Panc1 (cell line): ENCODE measurements around the gene ALDH3A1. TPM values are rescaled to one million over a fixed set of nuclear protein-coding genes. Genes with fewer than 3 reads are reported as not detected.

Experiments used
- ATAC-seq: fragments of 200-7000 bp; cut with Tn5 transposase; 2 replicates; pipeline ENCODE4 v1.9.1; 2020; ENCODE audit warnings: mild to moderate bottlenecking, moderate library complexity
- BruUV-seq: library from RNA; stranded (reverse); fragments of 400-500 nt; replicated peaks from 2 replicates; lab custom pipeline; 2021; lab: Mats Ljungman, UMichigan
- CTCF ChIA-PET: fragments of 300-600 bp; sonication (Branson Sonifier 250); formaldehyde crosslinking; loops from one replicate; lab custom pipeline; 2022; ENCODE audit warnings: antibody characterized with exemption; lab: Charles Lee
- POLR2A ChIA-PET: fragments of 300-600 bp; sonication (Branson Sonifier 250); formaldehyde crosslinking; loops from one replicate; lab custom pipeline; 2022; ENCODE audit warnings: antibody characterized with exemption; lab: Charles Lee
- DNase-seq: peaks from one replicate; pipeline ENCODE4 v3.0.0-alpha.2; 2010; ENCODE audit warnings: low read depth, low spot score
- H3K27ac ChIP-seq: 2 replicates; pipeline ENCODE4 v1.5.1; 2011; ENCODE audit warnings: mild to moderate bottlenecking, low read length, inconsistent platforms
- H3K27me3 ChIP-seq: fragments of 200-500 bp; sonication (Bioruptor generic); 2 replicates; pipeline ENCODE4 v1.6.0; 2014; ENCODE audit warnings: low read length, inconsistent platforms; ENCODE audit not compliant: control insufficient read depth, insufficient read depth
- H3K36me3 ChIP-seq: fragments of 200-500 bp; sonication (Bioruptor generic); 2 replicates; pipeline ENCODE4 v1.5.1; 2014; ENCODE audit warnings: inconsistent platforms, mild to moderate bottlenecking, low read length, moderate library complexity; ENCODE audit not compliant: control insufficient read depth, insufficient read depth
- H3K4me1 ChIP-seq: 2 replicates; pipeline ENCODE4 v1.5.1; 2011; ENCODE audit warnings: inconsistent platforms, mild to moderate bottlenecking, low read length, moderate library complexity; ENCODE audit not compliant: control insufficient read depth, insufficient read depth
- H3K4me3 ChIP-seq, 2 experiments: 2 replicates each; pipeline ENCODE4 v1.5.1; 2011 to 2012; ENCODE audit warnings: low read depth in 2 of 2, low read length in 2 of 2, mild to moderate bottlenecking in 2 of 2, inconsistent platforms in 1 of 2, moderate library complexity in 1 of 2
- H3K9me3 ChIP-seq: fragments of 200-500 bp; sonication (Bioruptor generic); 2 replicates; pipeline ENCODE4 v1.5.1; 2014; ENCODE audit warnings: low read depth, mild to moderate bottlenecking, inconsistent platforms, low read length, moderate library complexity; ENCODE audit not compliant: control insufficient read depth, insufficient read depth
- CTCF ChIP-seq: fragments of 450-650 bp; IDR thresholded peaks from 2 replicates; pipeline ENCODE4 v1.5.1; 2017; ENCODE audit warnings: mild to moderate bottlenecking
- POLR2AphosphoS5 ChIP-seq: IDR thresholded peaks from 2 replicates; pipeline ENCODE4 v1.6.1; 2012; ENCODE audit warnings: mild to moderate bottlenecking, low read depth, low read length, moderate library complexity
- REST ChIP-seq, 2 experiments: IDR thresholded peaks; 2 replicates each; pipeline ENCODE4 v1.6.1; 2011 to 2012; ENCODE audit warnings: low read depth in 2 of 2, control low read depth in 1 of 2, low read length in 1 of 2, mild to moderate bottlenecking in 1 of 2, moderate library complexity in 1 of 2; ENCODE audit not compliant: insufficient read depth in 1 of 2
- SIN3A ChIP-seq: IDR thresholded peaks from 2 replicates; pipeline ENCODE4 v1.6.1; 2012; ENCODE audit warnings: low read depth, mild to moderate bottlenecking, low read length, moderate library complexity, borderline replicate concordance; ENCODE audit not compliant: insufficient read depth
- TCF7L2 ChIP-seq: IDR thresholded peaks from 2 replicates; pipeline ENCODE4 v1.6.1; 2011; ENCODE audit warnings: mild to moderate bottlenecking, low read depth, low read length, inconsistent platforms
- in situ Hi-C: cut with HindIII; loops from 2 replicates; pipeline ENCODE4 v1.10.0; 2016; ENCODE audit warnings: low sequenced_read_pairs, low pct_unique_long_range_greater_than_20kb
- intact Hi-C: fragments of 100-400 bp; cut with micrococcal nuclease; formaldehyde crosslinking; loops from one replicate; pipeline ENCODE4 v1.10.0; 2022; ENCODE audit not compliant: unreplicated experiment
- total RNA-seq: library from RNA; stranded (reverse); gene quantifications from one replicate; pipeline ENCODE4 v1.2.1, GENCODE V29; 2021; ENCODE audit not compliant: unreplicated experiment

ALDH3A1 gene
- total RNA-seq, 1 experiment from 2014 or later: 0.21 TPM

- H3K9me3 ChIP-seq: no peaks in the 10 kb centered on the region
- TF ChIP-seq SIN3A (no peak), REST (IDR thresholded peaks at IDR 0.05; ENCODE audit: insufficient read depth in 1 of 2, low read depth in 2 of 2, low read length in 1 of 2) (no peak), CTCF (no peak)
- H3K4me3 ChIP-seq: no peak overlapping the region
- no peak for DNase-seq
- H3K27me3 ChIP-seq: no peaks in the 10 kb centered on the region
- H3K36me3 ChIP-seq: no peaks in the 10 kb centered on the region
- H3K27ac ChIP-seq: no peak overlapping the region
- in situ Hi-C loops: no loop called here
- POLR2A ChIA-PET: no interaction called here
- CTCF ChIA-PET: interaction anchor here (0.6 to 0.7 kb wide), 4 partner anchors 9 to 481 kb away, joined by 3 to 5 read pairs (median 4); no protein-coding TSS in a partner anchor
- intact Hi-C loops: no loop called here
- H3K4me1 ChIP-seq: no peaks in the 10 kb centered on the region
- no TSS peak for BruUV-seq
- no peak for ATAC-seq
Measured at GRCh38 chr17:19744492-19744891, 3.6 kb downstream of the ALDH3A1 start.

- ChIA-PET POLR2A (no interaction called here), CTCF (no interaction called here)
- in situ Hi-C loops (no loop called here), intact Hi-C loops (no loop called here)
- ATAC-seq (no peak), DNase-seq (no peak)
- H3K27ac ChIP-seq: no peak overlapping the region
- TF ChIP-seq REST (IDR thresholded peaks at IDR 0.05; ENCODE audit: insufficient read depth in 1 of 2, low read depth in 2 of 2, low read length in 1 of 2) (no peak), SIN3A (no peak), CTCF (no peak), TCF7L2 (no peak), POLR2AphosphoS5 (no peak)
- BruUV-seq: no TSS peak
- H3K27me3 ChIP-seq: no peaks in the 10 kb centered on the region
- H3K36me3 ChIP-seq: no peaks in the 10 kb centered on the region
- H3K4me1 ChIP-seq: no peaks in the 10 kb centered on the region
- no peaks in the 10 kb centered on the region for H3K9me3 ChIP-seq
- no peak overlapping the region for H3K4me3 ChIP-seq
Measured at GRCh38 chr17:19743101-19744100, 4.7 kb downstream of the ALDH3A1 start.
